Measurements from ENCODE around the gene GCAT.

DNA sequence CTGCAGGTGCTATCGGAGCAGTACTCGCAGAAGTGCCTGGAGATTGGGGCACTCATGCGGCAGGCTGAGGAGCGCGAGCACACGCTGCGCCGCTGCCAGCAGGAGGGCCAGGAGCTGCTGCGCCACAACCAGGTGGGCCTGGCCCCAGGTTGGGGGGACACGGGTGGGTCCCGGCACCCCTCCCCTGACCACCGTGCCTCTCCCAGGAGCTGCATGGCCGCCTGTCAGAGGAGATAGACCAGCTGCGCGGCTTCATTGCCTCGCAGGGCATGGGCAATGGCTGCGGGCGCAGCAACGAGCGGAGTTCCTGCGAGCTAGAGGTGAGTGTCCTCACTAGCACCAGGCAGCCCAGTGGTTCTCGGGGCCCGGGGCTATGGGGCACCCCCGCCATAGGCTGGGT is 38.7 kb upstream of the GCAT start:
- TF ChIP-seq POLR2A (IDR thresholded peaks at IDR 0.05) (no peak), CTCF (IDR thresholded peaks at IDR 0.05) (no peak)
